SK-N-SH (cell line): ENCODE measurements around the gene ITCH. TPM values are rescaled to one million over a fixed set of nuclear protein-coding genes. Genes with fewer than 3 reads are reported as not detected.

Source experiments
- CTCF ChIA-PET: fragments of 300-600, 350-600 bp; formaldehyde crosslinking; extraction: SDS; loops from one replicate; lab custom pipeline; 2021; lab: Yijun Ruan, JAX
- POLR2A ChIA-PET: fragments of 350-600 bp; sonication (Branson Sonifier 250); formaldehyde crosslinking; extraction: SDS; loops from one replicate; lab custom pipeline; 2020; ENCODE audit warnings: antibody characterized with exemption, inconsistent platforms; lab: Yijun Ruan, JAX
- DNase-seq: peaks from one replicate; pipeline ENCODE4 v3.0.0; 2012
- H2AFZ ChIP-seq: fragments of 200-600 bp; sonication (generic); 2 replicates; pipeline ENCODE4 v1.8.1; 2016; ENCODE audit warnings: antibody characterized with exemption, mild to moderate bottlenecking, low read depth
- H3F3A ChIP-seq: fragments of 200-600 bp; sonication (generic); replicated peaks from 2 replicates; pipeline ENCODE3; 2016; ENCODE audit warnings: antibody characterized with exemption, mild to moderate bottlenecking; ENCODE audit not compliant: insufficient read depth
- H3K27ac ChIP-seq, 2 experiments: fragments of 200-500 bp in 1 of 2; fragments of 200-600 bp in 1 of 2; sonication (Bioruptor generic) in 1 of 2; sonication (generic), shearing (Covaris generic) in 1 of 2; 2 replicates each; pipeline versions ENCODE4 v1.5.1 to v1.6.1; 2014 to 2016; ENCODE audit warnings: low read depth in 2 of 2, inconsistent platforms in 1 of 2, low read length in 1 of 2, mild to moderate bottlenecking in 1 of 2, mixed read lengths in 1 of 2
- H3K27me3 ChIP-seq: fragments of 200-600 bp; sonication (generic), shearing (Covaris generic); 2 replicates; pipeline ENCODE4 v1.6.1; 2016; ENCODE audit warnings: mixed run types; ENCODE audit not compliant: insufficient read depth
- H3K36me3 ChIP-seq, 2 experiments: fragments of 200-500 bp in 1 of 2; fragments of 200-600 bp in 1 of 2; sonication (Bioruptor generic) in 1 of 2; sonication (generic) in 1 of 2; replicated peaks in 1 of 2; 2 replicates each; pipeline versions ENCODE3 to v1.5.1; 2014 to 2016; ENCODE audit warnings: low read length in 1 of 2, mild to moderate bottlenecking in 1 of 2; ENCODE audit not compliant: insufficient read depth in 2 of 2, control insufficient read depth in 1 of 2
- H3K4me1 ChIP-seq, 2 experiments: fragments of 200-500 bp in 1 of 2; fragments of 200-600 bp in 1 of 2; sonication (Bioruptor generic) in 1 of 2; sonication (generic), shearing (Covaris generic) in 1 of 2; 2 replicates each; pipeline versions ENCODE4 v1.5.1 to v1.6.1; 2014 to 2016; ENCODE audit warnings: low read depth in 1 of 2, low read length in 1 of 2, mixed run types in 1 of 2; ENCODE audit not compliant: insufficient read depth in 2 of 2, control insufficient read depth in 1 of 2
- H3K4me2 ChIP-seq: fragments of 200-600 bp; sonication (generic), shearing (Covaris generic); 2 replicates; pipeline ENCODE4 v1.6.1; 2017; ENCODE audit warnings: mixed run types
- H3K4me3 ChIP-seq, 2 experiments: fragments of 200-500 bp in 1 of 2; fragments of 200-600 bp in 1 of 2; sonication (Bioruptor generic) in 1 of 2; sonication (generic), shearing (Covaris generic) in 1 of 2; 2 replicates each; pipeline versions ENCODE4 v1.5.1 to v1.8.1; 2014 to 2016; ENCODE audit warnings: low read depth in 2 of 2, inconsistent platforms in 1 of 2, low read length in 1 of 2, mild to moderate bottlenecking in 1 of 2, mixed read lengths in 1 of 2, moderate library complexity in 1 of 2
- H3K79me2 ChIP-seq: fragments of 200-600 bp; sonication (generic); 2 replicates; pipeline ENCODE4 v1.8.1; 2017; ENCODE audit warnings: mild to moderate bottlenecking; ENCODE audit not compliant: insufficient read depth
- H3K9ac ChIP-seq: fragments of 200-600 bp; sonication (generic); 2 replicates; pipeline ENCODE4 v1.6.1; 2017; ENCODE audit warnings: mixed run types
- H3K9me2 ChIP-seq: fragments of 200-600 bp; sonication (generic); 2 replicates; pipeline ENCODE4 v1.6.1; 2017; ENCODE audit warnings: mixed run types
- H3K9me3 ChIP-seq: fragments of 200-600 bp; sonication (generic); 2 replicates; pipeline ENCODE4 v1.6.1; 2017; ENCODE audit warnings: mixed run types, mild to moderate bottlenecking, moderate library complexity
- H4K20me1 ChIP-seq: fragments of 200-600 bp; sonication (generic); 2 replicates; pipeline ENCODE4 v1.6.1; 2017; ENCODE audit warnings: mild to moderate bottlenecking, mixed run types; ENCODE audit not compliant: insufficient read depth
- CHD2 ChIP-seq: fragments of 150-350 bp; IDR thresholded peaks from 2 replicates; pipeline ENCODE4 v1.6.1; 2018; ENCODE audit warnings: low read length; ENCODE audit not compliant: partially characterized antibody
- ELF1 ChIP-seq: IDR thresholded peaks from 2 replicates; pipeline ENCODE4 v1.4.0; 2012
- FOSL2 ChIP-seq: IDR thresholded peaks from 2 replicates; pipeline ENCODE4 v1.4.0; 2012; ENCODE audit warnings: low read depth, mild to moderate bottlenecking, moderate library complexity, borderline replicate concordance
- FOXM1 ChIP-seq: IDR thresholded peaks from 2 replicates; pipeline ENCODE4 v1.4.0; 2012; ENCODE audit warnings: low read depth, mild to moderate bottlenecking
- GABPA ChIP-seq: IDR thresholded peaks from 2 replicates; pipeline ENCODE4 v1.4.0; 2012; ENCODE audit warnings: low read depth, mild to moderate bottlenecking
- GATA2 ChIP-seq: sonication (generic); formaldehyde crosslinking; IDR thresholded peaks from 2 replicates; pipeline ENCODE4 v1.5.0; 2020; ENCODE audit warnings: mild to moderate bottlenecking, missing genetic modification reagents
- MEF2A ChIP-seq: IDR thresholded peaks from 2 replicates; pipeline ENCODE4 v1.4.0; 2012; ENCODE audit warnings: low read depth, borderline replicate concordance
- NFIC ChIP-seq: IDR thresholded peaks from 2 replicates; pipeline ENCODE4 v1.4.0; 2012; ENCODE audit warnings: borderline replicate concordance
- POLR2AphosphoS5 ChIP-seq: IDR thresholded peaks from 2 replicates; pipeline ENCODE4 v1.6.1; 2012; ENCODE audit warnings: low read depth, low read length
- SIN3A ChIP-seq: IDR thresholded peaks from 2 replicates; pipeline ENCODE4 v1.6.1; 2012; ENCODE audit warnings: low read depth, mild to moderate bottlenecking, low read length, moderate library complexity, borderline replicate concordance
- TAF1 ChIP-seq: IDR thresholded peaks from 2 replicates; pipeline ENCODE4 v1.6.1; 2012; ENCODE audit warnings: low read depth, mild to moderate bottlenecking, low read length, moderate library complexity, borderline replicate concordance
- TCF12 ChIP-seq: IDR thresholded peaks from 2 replicates; pipeline ENCODE4 v1.4.0; 2012
- TEAD4 ChIP-seq: IDR thresholded peaks from 2 replicates; pipeline ENCODE4 v1.4.0; 2012; ENCODE audit warnings: mild to moderate bottlenecking, borderline replicate concordance; ENCODE audit not compliant: insufficient read depth
- YY1 ChIP-seq: IDR thresholded peaks from 2 replicates; pipeline ENCODE4 v1.4.0; 2012; ENCODE audit warnings: low read depth, mild to moderate bottlenecking
- WGBS: methylation state at CpG from one replicate; pipeline ENCODE4 v1.1.6; 2017; ENCODE audit warnings: low lambda C conversion rate; 5-methylcytosine and 5-hydroxymethylcytosine counted together
- polyA plus RNA-seq, 3 experiments: library from polyadenylated mRNA; depleted of rRNA; stranded (reverse); fragments of >200 nt; gene quantifications; 2 replicates each; pipeline ENCODE4 v1.2.3, GENCODE V29; 2012
- TF ChIP-seq, protein P1 (sequence below): IDR thresholded peaks from 2 replicates; pipeline ENCODE4 v1.4.0; 2012; ENCODE audit warnings: low read depth, borderline replicate concordance
- TF ChIP-seq, protein P2 (sequence below): IDR thresholded peaks from 2 replicates; pipeline ENCODE4 v1.4.0; 2012; ENCODE audit warnings: low read depth
- TF ChIP-seq, protein P3 (sequence below): fragments of 200-600 bp; sonication (generic); IDR thresholded peaks from 2 replicates; pipeline ENCODE4 v1.6.1; 2017; ENCODE audit warnings: antibody characterized with exemption, mild to moderate bottlenecking, moderate library complexity
- TF ChIP-seq, protein P4 (sequence below): fragments of 150-350 bp; IDR thresholded peaks from 2 replicates; pipeline ENCODE4 v1.6.1; 2017; ENCODE audit warnings: antibody characterized with exemption, low read length, low read depth, borderline replicate concordance

Gene ITCH
- polyA plus RNA-seq, 1 of the 3 experiments (the other 2 are of a cell fraction), result 3.8 TPM

DNA sequence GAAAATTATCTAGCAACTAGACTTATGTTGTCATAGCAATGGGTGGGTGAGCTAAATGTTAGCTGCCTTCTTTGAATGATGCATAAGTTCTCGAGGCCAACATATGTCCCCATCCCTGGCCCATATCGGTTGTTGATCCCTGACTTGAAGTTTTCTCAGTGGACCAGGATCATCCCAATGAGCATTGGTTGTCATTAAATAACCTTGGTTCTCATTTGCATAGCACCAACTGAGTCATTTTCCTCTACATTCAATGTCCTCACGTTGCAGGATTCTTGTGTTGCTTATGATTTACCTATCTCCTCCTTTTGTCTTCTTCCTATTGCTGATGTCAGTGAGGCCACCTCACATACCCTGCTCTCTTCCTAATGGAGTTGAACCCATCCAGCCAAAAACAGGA lies 47.8 kb upstream of the ITCH start:
- H3K27ac ChIP-seq, result no peak overlapping the region
- no peak for DNase-seq
- POLR2A ChIA-PET, result no interaction called here

More for the DNA sequence above, 47.8 kb upstream of the ITCH start:
- Histone ChIP-seq H3K27me3 (no peaks in the 10 kb centered on the region), H2AFZ (no peak overlapping the region)
- WGBS, result 93% methylated on average over 2 of the region's 3 CpGs
- CTCF ChIA-PET, result interaction anchor here (0.9 to 1.3 kb wide), 3 partner anchors 158 to 454 kb away, joined by 3 to 4 read pairs (median 3); no protein-coding TSS in a partner anchor
- no peak for TF ChIP-seq GATA2 (CRISPR knock-in tag)
- TF ChIP-seq, protein P1, sequence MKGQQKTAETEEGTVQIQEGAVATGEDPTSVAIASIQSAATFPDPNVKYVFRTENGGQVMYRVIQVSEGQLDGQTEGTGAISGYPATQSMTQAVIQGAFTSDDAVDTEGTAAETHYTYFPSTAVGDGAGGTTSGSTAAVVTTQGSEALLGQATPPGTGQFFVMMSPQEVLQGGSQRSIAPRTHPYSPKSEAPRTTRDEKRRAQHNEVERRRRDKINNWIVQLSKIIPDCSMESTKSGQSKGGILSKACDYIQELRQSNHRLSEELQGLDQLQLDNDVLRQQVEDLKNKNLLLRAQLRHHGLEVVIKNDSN, result no peak
- no peak for TF ChIP-seq ELF1
- no peak for TF ChIP-seq POLR2AphosphoS5
- no peak for TF ChIP-seq FOSL2
- no peak for TF ChIP-seq MEF2A
- TF ChIP-seq TCF12, result no peak
- no peak for TF ChIP-seq YY1
- TF ChIP-seq NFIC, result no peak
- TF ChIP-seq SIN3A, result no peak
- no peak for TF ChIP-seq CHD2
- TF ChIP-seq, protein P2, sequence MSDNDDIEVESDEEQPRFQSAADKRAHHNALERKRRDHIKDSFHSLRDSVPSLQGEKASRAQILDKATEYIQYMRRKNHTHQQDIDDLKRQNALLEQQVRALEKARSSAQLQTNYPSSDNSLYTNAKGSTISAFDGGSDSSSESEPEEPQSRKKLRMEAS, result no peak
- TF ChIP-seq, protein P3, sequence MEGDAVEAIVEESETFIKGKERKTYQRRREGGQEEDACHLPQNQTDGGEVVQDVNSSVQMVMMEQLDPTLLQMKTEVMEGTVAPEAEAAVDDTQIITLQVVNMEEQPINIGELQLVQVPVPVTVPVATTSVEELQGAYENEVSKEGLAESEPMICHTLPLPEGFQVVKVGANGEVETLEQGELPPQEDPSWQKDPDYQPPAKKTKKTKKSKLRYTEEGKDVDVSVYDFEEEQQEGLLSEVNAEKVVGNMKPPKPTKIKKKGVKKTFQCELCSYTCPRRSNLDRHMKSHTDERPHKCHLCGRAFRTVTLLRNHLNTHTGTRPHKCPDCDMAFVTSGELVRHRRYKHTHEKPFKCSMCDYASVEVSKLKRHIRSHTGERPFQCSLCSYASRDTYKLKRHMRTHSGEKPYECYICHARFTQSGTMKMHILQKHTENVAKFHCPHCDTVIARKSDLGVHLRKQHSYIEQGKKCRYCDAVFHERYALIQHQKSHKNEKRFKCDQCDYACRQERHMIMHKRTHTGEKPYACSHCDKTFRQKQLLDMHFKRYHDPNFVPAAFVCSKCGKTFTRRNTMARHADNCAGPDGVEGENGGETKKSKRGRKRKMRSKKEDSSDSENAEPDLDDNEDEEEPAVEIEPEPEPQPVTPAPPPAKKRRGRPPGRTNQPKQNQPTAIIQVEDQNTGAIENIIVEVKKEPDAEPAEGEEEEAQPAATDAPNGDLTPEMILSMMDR, result no peak
- no peak for TF ChIP-seq TAF1
- no peak for TF ChIP-seq GABPA
- TF ChIP-seq, protein P4, sequence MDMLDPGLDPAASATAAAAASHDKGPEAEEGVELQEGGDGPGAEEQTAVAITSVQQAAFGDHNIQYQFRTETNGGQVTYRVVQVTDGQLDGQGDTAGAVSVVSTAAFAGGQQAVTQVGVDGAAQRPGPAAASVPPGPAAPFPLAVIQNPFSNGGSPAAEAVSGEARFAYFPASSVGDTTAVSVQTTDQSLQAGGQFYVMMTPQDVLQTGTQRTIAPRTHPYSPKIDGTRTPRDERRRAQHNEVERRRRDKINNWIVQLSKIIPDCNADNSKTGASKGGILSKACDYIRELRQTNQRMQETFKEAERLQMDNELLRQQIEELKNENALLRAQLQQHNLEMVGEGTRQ, result no peak
- no peak for TF ChIP-seq TEAD4
- TF ChIP-seq FOXM1, result no peak
- TF ChIP-seq, all 33 proteins: peak for 0
- Histone ChIP-seq H3K36me3 (no peaks in the 10 kb centered on the region), H3K79me2 (no peaks in the 10 kb centered on the region), H3F3A (no peaks in the 10 kb centered on the region), H3K4me3 (no peak overlapping the region), H3K9me2 (no peaks in the 10 kb centered on the region), H3K9me3 (no peaks in the 10 kb centered on the region), H3K4me2 (no peak overlapping the region), H3K9ac (no peak overlapping the region), H4K20me1 (no peaks in the 10 kb centered on the region), H3K4me1 (peaks cover 0 to 4% of the 10 kb centered on the region in 2 experiments; a peak in 2 of 4 replicates)
